ENCODE results near the gene CCDC174.

The CCDC174 gene

GRCh38 chr3:14631101-14631497, 20.5 kb upstream of the CCDC174 start:
- H3K27me3 ChIP-seq (ENCODE audit: insufficient read depth, low read length) = peaks cover 2% of the 10 kb centered on the region
- no peak overlapping the region for H3K4ac ChIP-seq (ENCODE audit: low read depth, low read length)
- no peak overlapping the region for H3K23ac ChIP-seq (ENCODE audit: low read length)
- H2BK5ac ChIP-seq (ENCODE audit: low read depth, low read length, poor library complexity) = no peak overlapping the region
- DNase-seq = no peak
- peaks cover 4% of the 10 kb centered on the region in 2 experiments for H3K4me1 ChIP-seq (ENCODE audit: control insufficient read depth in 1 of 2, insufficient read depth in 2 of 2, low read length in 2 of 2)
- H3K27ac ChIP-seq (ENCODE audit: low read depth, low read length) = no peak overlapping the region
- H4K91ac ChIP-seq (ENCODE audit: low read depth, low read length) = no peak overlapping the region
- no peak overlapping the region for H4K8ac ChIP-seq (ENCODE audit: low read depth, low read length)
- peaks cover 6% of the 10 kb centered on the region for H3K9me3 ChIP-seq (ENCODE audit: insufficient read depth, low read depth, low read length)
- H3K79me2 ChIP-seq (ENCODE audit: control insufficient read depth, insufficient read depth, low read length, poor library complexity) = no peaks in the 10 kb centered on the region
- H2AK5ac ChIP-seq (ENCODE audit: low read length) = no peak overlapping the region
- H4K12ac ChIP-seq (ENCODE audit: low read depth, low read length) = no peak overlapping the region
- no peak overlapping the region for H3K4me3 ChIP-seq (ENCODE audit: low read depth, low read length)
- no peak overlapping the region for H3K14ac ChIP-seq (ENCODE audit: low read length)
- H2BK12ac ChIP-seq (ENCODE audit: low read length) = no peak overlapping the region
- no peak overlapping the region for H3K4me2 ChIP-seq (ENCODE audit: low read length)
- no peak overlapping the region for H2BK120ac ChIP-seq (ENCODE audit: insufficient read depth, low read length, poor library complexity)
- H2AFZ ChIP-seq (ENCODE audit: insufficient read depth, low read length, poor library complexity) = no peak overlapping the region
- H3K18ac ChIP-seq (ENCODE audit: low read length) = no peak overlapping the region
- no peak overlapping the region for H3K9ac ChIP-seq (ENCODE audit: low read length)
- no peaks in the 10 kb centered on the region for H3K79me1 ChIP-seq (ENCODE audit: low read length)
- H3K36me3 ChIP-seq (ENCODE audit: control insufficient read depth in 1 of 2, insufficient read depth in 2 of 2, low read length in 2 of 2) = no peaks in the 10 kb centered on the region
- WGBS (ENCODE audit: extremely low coverage, insufficient coverage, insufficient read length) = no CpG with 5 or more reads among the region's 5 CpGs

GRCh38 chr3:14631687-14632441, 19.7 kb upstream of the CCDC174 start:
- H4K8ac ChIP-seq (ENCODE audit: low read depth, low read length) = no peak overlapping the region
- no peak overlapping the region for H2AFZ ChIP-seq (ENCODE audit: insufficient read depth, low read length, poor library complexity)
- H3K36me3 ChIP-seq (ENCODE audit: control insufficient read depth in 1 of 2, insufficient read depth in 2 of 2, low read length in 2 of 2) = no peaks in the 10 kb centered on the region
- no peak overlapping the region for H3K18ac ChIP-seq (ENCODE audit: low read length)
- no peak overlapping the region for H3K4me3 ChIP-seq (ENCODE audit: low read depth, low read length)
- no CpG with 5 or more reads among the region's 8 CpGs for WGBS (ENCODE audit: extremely low coverage, insufficient coverage, insufficient read length)
- H3K9ac ChIP-seq (ENCODE audit: low read length) = no peak overlapping the region
- peaks cover 6% of the 10 kb centered on the region for H3K27me3 ChIP-seq (ENCODE audit: insufficient read depth, low read length)
- no peak overlapping the region for H4K12ac ChIP-seq (ENCODE audit: low read depth, low read length)
- H3K4me1 ChIP-seq (ENCODE audit: control insufficient read depth in 1 of 2, insufficient read depth in 2 of 2, low read length in 2 of 2) = peaks cover 2% of the 10 kb centered on the region in 2 experiments
- H2BK12ac ChIP-seq (ENCODE audit: low read length) = no peak overlapping the region
- H3K79me1 ChIP-seq (ENCODE audit: low read length) = no peaks in the 10 kb centered on the region
- DNase-seq = no peak
- no peak overlapping the region for H3K4me2 ChIP-seq (ENCODE audit: low read length)
- H3K23ac ChIP-seq (ENCODE audit: low read length) = no peak overlapping the region
- no peak overlapping the region for H2BK5ac ChIP-seq (ENCODE audit: low read depth, low read length, poor library complexity)
- no peak overlapping the region for H3K4ac ChIP-seq (ENCODE audit: low read depth, low read length)
- H4K91ac ChIP-seq (ENCODE audit: low read depth, low read length) = no peak overlapping the region
- no peaks in the 10 kb centered on the region for H3K79me2 ChIP-seq (ENCODE audit: control insufficient read depth, insufficient read depth, low read length, poor library complexity)
- H3K9me3 ChIP-seq (ENCODE audit: insufficient read depth, low read depth, low read length) = peaks cover 6% of the 10 kb centered on the region
- no peak overlapping the region for H3K27ac ChIP-seq (ENCODE audit: low read depth, low read length)
- H2BK120ac ChIP-seq (ENCODE audit: insufficient read depth, low read length, poor library complexity) = no peak overlapping the region
- no peak overlapping the region for H3K14ac ChIP-seq (ENCODE audit: low read length)
- H2AK5ac ChIP-seq (ENCODE audit: low read length) = no peak overlapping the region

GRCh38 chr3:14632442-14632930, 19.1 kb upstream of the CCDC174 start:
- no peak overlapping the region for H3K18ac ChIP-seq (ENCODE audit: low read length)
- no peak overlapping the region for H2AK5ac ChIP-seq (ENCODE audit: low read length)
- H2AFZ ChIP-seq (ENCODE audit: insufficient read depth, low read length, poor library complexity) = no peak overlapping the region
- no peak overlapping the region for H3K9ac ChIP-seq (ENCODE audit: low read length)
- no peaks in the 10 kb centered on the region for H3K4me1 ChIP-seq (ENCODE audit: control insufficient read depth in 1 of 2, insufficient read depth in 2 of 2, low read length in 2 of 2)
- no peak overlapping the region for H3K4me2 ChIP-seq (ENCODE audit: low read length)
- H3K27ac ChIP-seq (ENCODE audit: low read depth, low read length) = no peak overlapping the region
- no peak for DNase-seq
- no peaks in the 10 kb centered on the region for H3K79me1 ChIP-seq (ENCODE audit: low read length)
- no peak overlapping the region for H4K12ac ChIP-seq (ENCODE audit: low read depth, low read length)
- H3K4ac ChIP-seq (ENCODE audit: low read depth, low read length) = no peak overlapping the region
- peaks cover 8% of the 10 kb centered on the region for H3K27me3 ChIP-seq (ENCODE audit: insufficient read depth, low read length)
- no peaks in the 10 kb centered on the region for H3K79me2 ChIP-seq (ENCODE audit: control insufficient read depth, insufficient read depth, low read length, poor library complexity)
- no peaks in the 10 kb centered on the region for H3K36me3 ChIP-seq (ENCODE audit: control insufficient read depth in 1 of 2, insufficient read depth in 2 of 2, low read length in 2 of 2)
- no peak overlapping the region for H4K8ac ChIP-seq (ENCODE audit: low read depth, low read length)
- peaks cover 6% of the 10 kb centered on the region for H3K9me3 ChIP-seq (ENCODE audit: insufficient read depth, low read depth, low read length)
- whole genome bisulfite sequencing (ENCODE audit: extremely low coverage, insufficient coverage, insufficient read length) = no CpG with 5 or more reads among the region's 4 CpGs
- no peak overlapping the region for H3K23ac ChIP-seq (ENCODE audit: low read length)
- H2BK120ac ChIP-seq (ENCODE audit: insufficient read depth, low read length, poor library complexity) = no peak overlapping the region
- H3K4me3 ChIP-seq (ENCODE audit: low read depth, low read length) = no peak overlapping the region
- no peak overlapping the region for H3K14ac ChIP-seq (ENCODE audit: low read length)
- H2BK12ac ChIP-seq (ENCODE audit: low read length) = no peak overlapping the region
- H2BK5ac ChIP-seq (ENCODE audit: low read depth, low read length, poor library complexity) = no peak overlapping the region
- H4K91ac ChIP-seq (ENCODE audit: low read depth, low read length) = no peak overlapping the region

- Histone ChIP-seq H3K36me3 (ENCODE audit: control insufficient read depth in 1 of 2, insufficient read depth in 2 of 2, low read length in 2 of 2) (no peaks in the 10 kb centered on the region), H3K79me1 (ENCODE audit: low read length) (no peaks in the 10 kb centered on the region), H2AK5ac (ENCODE audit: low read length) (no peak overlapping the region), H3K23ac (ENCODE audit: low read length) (no peak overlapping the region), H3K9me3 (ENCODE audit: insufficient read depth, low read depth, low read length) (peaks cover 3% of the 10 kb centered on the region), H3K4me2 (ENCODE audit: low read length) (no peak overlapping the region), H3K79me2 (ENCODE audit: control insufficient read depth, insufficient read depth, low read length, poor library complexity) (no peaks in the 10 kb centered on the region), H3K14ac (ENCODE audit: low read length) (no peak overlapping the region), H4K12ac (ENCODE audit: low read depth, low read length) (no peak overlapping the region), H2BK12ac (ENCODE audit: low read length) (no peak overlapping the region), H3K4ac (ENCODE audit: low read depth, low read length) (no peak overlapping the region), H3K27me3 (ENCODE audit: insufficient read depth, low read length) (peaks cover 8% of the 10 kb centered on the region), H2BK120ac (ENCODE audit: insufficient read depth, low read length, poor library complexity) (no peak overlapping the region), H4K8ac (ENCODE audit: low read depth, low read length) (no peak overlapping the region), H2BK5ac (ENCODE audit: low read depth, low read length, poor library complexity) (no peak overlapping the region), H3K4me3 (ENCODE audit: low read depth, low read length) (no peak overlapping the region), H3K4me1 (ENCODE audit: control insufficient read depth in 1 of 2, insufficient read depth in 2 of 2, low read length in 2 of 2) (no peaks in the 10 kb centered on the region), H3K18ac (ENCODE audit: low read length) (no peak overlapping the region), H4K91ac (ENCODE audit: low read depth, low read length) (no peak overlapping the region), H2AFZ (ENCODE audit: insufficient read depth, low read length, poor library complexity) (no peak overlapping the region), H3K9ac (ENCODE audit: low read length) (no peak overlapping the region), H3K27ac (ENCODE audit: low read depth, low read length) (no peak overlapping the region)
- DNase-seq = no peak
- WGBS (ENCODE audit: extremely low coverage, insufficient coverage, insufficient read length) = no CpG with 5 or more reads among the region's 6 CpGs
Observed at GRCh38 chr3:14633417-14633816, 18.1 kb upstream of the CCDC174 start.
